HL-60/S4 (cell line): Measurements from ENCODE around the gene SLC2A1.

Source experiments
- in situ Hi-C: fragments of 300-500 bp; cut with MboI; formaldehyde crosslinking; loops from 2 replicates; pipeline ENCODE4 v1.14.3; 2022; ENCODE audit warnings: low sequenced_read_pairs

Gene SLC2A1

DNA sequence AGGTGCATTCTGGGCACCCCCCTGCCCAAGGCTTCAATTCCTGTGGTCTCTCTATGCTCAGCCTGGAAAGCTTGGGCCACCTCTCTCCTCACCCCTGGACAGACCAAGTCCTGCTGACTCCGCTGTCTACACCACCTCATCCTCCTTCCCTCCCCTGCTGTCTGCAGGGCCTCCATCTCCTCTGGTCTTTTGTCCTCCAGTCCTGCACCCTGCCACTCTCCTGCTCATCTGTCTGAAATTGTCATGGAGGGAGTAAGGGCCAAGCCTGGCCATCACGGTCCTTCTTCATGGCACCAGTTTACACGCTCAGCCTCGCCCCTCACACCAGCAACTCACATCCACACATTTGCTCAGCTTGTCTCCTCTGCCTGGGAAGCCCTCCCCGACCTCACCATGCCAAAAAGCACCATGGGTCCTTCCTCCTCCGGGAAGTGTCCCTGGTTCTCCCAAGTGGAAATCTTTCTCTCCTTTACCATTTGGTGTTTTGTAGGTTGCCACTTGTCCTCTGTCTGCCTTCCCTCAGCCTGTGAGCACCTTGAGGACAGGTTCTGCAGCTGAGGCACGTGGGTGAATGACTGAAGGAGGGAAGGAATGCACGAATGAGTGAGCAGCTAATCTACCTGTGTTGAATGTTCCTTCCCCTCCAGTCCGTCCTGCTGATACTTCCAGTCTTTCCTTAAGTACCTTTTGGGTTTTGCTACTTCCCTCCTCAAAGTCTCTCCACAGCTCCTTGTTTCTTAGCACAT lies 2.1 kb upstream of the SLC2A1 start:
- in situ Hi-C loops = no loop called here

DNA sequence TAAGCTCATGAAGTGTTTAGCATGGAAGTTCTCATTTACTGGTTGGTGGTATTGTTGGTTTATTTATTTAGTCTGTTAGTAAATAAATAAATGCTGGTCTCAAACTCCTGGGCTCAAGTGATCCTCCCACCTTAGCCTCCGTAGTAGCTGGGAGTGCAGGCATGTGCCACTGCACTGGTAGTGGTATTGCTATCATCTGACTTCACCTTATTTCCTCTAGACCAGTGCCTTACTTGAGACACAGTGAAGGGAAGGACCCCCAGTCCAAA lies 1.4 kb upstream of the SLC2A1 start:
- in situ Hi-C loops = no loop called here

DNA sequence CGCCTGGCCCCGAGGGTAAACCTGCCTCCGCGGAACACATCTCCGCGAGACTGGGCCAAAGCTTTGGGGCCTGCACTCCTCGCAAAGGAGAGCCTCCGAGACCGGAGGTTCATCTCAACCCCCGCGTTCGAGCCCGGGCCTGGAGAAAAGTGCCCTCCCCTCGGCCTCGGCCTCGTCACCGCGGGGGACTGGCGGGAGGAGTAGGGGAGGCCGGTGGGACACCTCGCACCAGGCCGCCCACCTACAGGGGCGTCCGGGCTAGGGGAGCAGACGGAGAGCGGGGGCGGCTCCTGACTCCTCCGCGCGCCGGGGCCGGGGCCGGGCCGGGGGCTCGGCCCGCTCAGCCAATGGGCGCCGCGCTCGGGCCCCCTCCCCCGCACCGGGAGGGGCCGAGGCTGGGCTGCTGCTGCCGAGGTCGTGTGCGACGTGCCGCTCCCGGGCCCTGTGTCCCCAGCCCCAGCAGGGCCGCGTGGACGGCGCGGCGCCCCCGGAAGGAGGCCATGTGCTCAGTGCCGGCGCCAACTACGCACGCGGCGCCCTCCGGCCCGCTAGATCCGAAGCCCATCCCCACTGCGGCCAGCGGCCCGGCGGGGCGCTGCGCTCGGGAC lies 684 bp downstream of the SLC2A1 start:
- in situ Hi-C loops = no loop called here

DNA sequence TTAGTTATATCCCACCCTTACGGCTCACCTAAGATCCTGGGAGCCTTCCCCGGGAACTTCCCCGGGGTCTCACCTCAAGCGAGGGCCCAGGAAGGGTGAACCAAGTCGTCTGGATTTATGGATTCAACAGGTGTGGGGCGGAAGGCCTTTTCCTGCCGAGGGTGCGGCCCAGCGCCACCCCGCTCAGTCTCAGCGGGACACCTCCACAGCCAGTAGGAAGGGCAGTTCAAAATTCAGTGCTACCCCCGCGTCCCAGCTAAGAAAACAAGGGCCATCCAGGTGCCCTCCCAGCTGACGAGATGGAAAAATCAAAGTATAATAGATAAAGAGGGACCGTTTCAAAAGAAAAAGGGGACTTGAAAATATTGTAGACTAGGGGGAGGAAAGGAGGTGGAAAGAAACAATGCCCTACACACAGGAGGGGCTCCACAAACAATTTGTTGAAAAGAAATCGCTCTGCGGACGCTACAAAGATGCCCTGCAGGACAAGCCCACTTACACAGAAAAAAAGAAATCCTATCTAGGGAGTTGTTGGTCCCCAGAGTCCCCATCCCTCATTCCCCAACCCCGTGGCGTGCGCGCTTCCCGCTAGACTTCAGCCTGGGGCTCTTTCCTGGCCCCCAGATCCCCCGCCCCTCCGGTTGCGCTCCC lies 1.3 kb downstream of the SLC2A1 start:
- in situ Hi-C loops = no loop called here

DNA sequence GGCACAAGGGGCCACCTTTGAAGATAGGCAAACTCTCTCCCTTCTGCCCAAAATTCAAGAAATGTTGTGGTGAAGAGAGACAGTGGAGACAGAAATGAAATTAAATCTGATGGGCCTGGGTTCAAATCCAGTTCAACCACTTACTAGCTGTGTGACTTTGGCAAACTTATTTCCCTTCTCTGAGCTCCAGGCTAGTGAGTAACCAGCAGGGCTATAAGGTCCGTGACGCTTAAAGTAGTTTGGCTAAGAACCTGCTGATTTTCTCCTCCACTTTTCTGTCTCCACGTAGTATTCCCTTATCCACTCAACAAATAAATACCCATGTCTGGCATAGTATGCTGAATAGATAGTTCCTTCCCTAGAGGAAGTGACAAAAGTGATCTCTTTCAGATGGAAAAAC lies 1.9 kb downstream of the SLC2A1 start:
- in situ Hi-C loops = no loop called here

DNA sequence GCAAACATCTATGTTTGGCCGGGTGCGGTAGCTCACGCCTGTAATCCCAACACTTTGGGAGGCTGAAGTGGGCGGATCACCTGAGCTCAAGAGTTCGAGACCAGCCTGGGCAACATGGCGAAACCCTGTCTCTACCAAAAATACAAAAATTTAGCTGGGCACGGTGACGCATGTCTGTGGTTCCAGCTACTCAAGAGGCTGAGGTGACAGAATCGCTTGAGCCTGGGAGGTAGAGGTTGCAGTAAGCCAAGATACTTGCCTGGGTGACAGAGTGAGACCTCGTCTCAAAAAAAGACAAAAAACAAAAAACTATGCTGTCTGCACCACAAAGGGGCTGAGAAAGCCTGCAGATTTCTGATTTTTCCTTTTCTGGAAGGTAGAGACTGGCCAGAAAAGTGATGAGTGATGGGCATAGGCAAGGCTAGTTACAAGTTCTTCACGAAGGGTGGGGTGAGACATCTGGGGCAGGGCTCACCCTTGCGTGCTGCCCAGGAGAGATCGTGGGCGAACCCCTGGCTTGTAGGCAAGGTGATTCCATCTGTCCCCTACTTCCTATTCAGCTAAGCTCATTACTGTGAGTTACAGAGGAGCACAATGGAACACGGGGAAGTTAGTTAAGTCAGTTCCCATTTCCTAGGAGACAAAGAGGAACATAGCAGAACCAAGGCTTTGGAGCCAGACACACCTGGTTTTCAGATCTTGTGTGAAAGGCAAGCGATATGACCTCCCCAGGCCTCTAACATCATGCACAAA lies 3.2 kb downstream of the SLC2A1 start:
- in situ Hi-C loops = no loop called here

DNA sequence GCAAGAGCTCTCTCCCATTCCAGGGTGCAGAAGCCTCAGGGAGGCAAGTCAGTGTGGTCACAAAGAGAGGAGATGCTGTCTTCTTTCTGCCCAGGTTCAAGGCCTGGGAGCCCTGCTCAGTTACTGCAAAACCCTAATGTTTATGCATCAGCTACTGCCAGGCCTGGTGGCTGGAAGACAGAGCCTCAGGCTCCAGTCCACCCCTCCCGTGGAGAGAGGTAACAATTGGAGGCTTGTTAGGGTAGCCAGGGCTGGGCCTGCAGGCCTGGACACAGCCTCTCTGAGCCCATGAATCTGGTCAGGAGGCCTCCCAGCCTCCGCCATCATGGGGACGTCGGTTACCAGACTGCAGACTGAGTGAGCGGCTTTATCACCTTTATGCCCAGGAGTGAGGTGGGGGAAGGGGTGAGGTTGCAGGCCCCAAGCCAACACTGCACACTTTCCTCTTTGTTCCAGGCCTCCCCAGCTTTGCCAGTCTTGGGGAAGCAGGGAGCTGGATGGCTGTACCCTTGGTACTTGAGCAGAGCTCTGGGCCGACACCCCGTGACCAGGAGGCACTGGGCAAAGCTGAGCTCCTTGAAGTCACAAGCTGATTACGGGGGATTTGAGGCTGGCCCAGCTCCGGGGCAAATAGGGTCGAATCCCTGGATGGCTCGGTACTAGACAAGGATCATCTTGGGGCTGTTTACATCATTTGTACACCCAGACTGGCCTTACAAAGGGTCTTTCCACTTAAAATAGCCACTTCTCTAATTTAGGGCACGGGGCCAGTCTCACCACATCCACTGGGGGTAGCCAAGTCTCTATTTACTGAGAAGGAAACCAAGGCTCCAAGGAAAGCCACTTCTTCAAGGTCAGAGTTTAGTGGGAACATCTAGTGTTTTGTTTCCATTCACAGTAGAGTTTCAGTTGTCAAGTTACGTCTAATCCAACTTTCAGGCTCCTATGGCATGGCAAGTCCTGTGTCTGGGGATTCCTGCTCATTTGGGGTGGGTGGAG lies 5.2 kb downstream of the SLC2A1 start:
- in situ Hi-C loops = no loop called here

DNA sequence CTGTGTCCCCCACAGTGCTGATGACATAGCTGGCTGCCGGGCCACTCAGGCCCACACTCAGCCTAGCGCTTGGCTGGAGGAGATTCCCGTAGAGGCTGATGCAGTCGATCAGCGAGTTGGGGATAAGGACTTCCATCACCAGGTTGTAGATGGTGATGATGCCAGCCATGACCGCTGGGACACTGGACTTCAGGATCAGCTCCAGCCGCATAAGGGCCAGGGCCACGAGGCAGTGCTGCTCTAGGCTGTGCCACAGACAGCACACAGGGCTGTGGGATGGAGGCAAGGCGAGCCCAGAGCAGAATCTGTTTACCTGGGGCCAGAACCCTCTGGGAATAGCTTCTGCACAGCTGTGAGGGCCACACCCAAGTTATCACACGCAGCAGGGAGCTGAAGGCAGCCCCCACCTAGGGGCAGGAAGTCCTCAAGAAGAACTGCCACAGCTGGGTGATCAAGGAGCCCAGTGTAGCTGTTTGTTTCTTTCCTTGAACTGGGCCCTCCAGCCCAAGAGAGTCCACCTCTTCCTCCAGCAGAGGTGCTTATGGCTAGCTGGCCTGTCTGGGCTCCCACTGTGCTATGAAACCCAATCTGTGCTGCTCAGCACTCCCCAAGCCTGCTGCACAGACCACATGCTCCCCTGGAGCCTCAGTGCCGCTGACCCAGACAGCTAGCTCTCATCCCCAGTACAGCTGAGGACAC lies 6.2 kb downstream of the SLC2A1 start:
- in situ Hi-C loops = no loop called here

DNA sequence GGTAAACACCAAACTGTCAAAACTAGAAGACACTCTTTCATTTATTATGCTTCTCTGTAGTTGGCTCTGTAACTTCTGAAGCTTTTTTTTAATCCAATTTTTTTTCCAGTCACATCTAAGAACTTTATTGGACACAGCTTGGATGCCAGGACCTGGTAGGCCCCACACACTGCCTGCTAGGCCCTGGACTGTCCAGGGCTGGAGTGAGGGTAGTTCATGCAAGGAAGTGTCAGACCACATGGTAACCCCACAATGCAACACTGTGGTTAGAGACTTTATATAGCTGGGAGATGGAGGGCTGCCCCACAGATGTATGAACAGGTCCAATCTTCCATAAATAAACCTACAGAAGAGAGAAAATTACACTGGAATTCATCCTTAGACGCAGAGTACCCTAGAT lies 7.1 kb downstream of the SLC2A1 start:
- in situ Hi-C loops = no loop called here

DNA sequence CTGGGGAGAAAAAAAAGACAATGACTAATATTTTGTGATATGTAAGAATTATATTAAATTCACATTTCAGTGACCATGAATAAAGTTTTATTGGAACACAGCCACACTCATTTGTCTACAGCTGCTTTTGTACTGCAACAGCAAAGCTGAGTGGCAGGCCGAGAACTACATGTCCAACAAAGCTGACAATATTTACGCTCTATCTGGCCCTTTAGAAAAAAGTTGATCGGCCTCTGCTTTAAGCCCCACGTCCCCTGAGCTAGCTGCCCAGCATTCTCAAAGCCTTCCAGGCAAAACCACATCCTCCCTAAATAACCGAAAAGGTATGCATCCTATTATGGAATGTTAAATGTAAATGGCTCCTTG lies 8.6 kb downstream of the SLC2A1 start:
- in situ Hi-C loops = no loop called here

DNA sequence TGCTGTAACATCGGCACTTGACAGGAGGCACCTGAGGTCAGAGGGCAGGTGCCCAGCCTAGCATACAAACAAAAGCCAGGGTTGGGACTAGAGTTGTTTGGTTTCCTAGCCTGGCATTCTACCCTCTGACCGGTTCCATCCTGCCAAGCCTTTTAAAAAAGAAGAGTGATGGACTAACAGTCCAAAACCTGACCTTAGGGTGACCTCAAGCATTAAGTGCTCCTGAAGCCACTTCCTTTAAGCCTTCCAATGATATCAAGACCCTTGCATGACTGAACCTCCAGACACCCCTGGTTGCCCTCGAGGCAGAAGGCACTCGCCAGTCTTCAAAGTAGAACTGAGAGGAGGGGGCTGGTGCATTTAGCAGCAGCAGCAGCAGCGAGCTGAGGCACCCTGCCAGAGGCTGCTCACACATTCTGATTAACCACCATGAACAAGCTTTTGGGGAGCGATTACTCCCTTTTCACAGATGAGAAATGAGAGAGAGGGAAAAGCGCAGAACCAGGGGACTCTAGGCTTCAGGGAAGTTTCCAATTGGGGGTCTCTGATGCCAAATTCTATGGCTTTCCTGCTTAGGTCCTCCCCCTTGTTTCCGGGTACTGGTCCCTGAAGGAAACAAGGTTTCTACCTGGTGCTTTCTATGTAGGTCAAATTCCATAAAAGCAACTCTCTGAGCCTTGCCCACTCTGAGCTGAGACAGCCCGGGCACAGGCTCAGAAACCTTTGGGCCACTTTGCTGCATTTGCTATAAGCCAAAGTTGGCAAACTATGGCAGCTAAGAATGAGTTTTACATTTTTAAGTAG lies 9.2 kb downstream of the SLC2A1 start:
- in situ Hi-C loops = no loop called here

DNA sequence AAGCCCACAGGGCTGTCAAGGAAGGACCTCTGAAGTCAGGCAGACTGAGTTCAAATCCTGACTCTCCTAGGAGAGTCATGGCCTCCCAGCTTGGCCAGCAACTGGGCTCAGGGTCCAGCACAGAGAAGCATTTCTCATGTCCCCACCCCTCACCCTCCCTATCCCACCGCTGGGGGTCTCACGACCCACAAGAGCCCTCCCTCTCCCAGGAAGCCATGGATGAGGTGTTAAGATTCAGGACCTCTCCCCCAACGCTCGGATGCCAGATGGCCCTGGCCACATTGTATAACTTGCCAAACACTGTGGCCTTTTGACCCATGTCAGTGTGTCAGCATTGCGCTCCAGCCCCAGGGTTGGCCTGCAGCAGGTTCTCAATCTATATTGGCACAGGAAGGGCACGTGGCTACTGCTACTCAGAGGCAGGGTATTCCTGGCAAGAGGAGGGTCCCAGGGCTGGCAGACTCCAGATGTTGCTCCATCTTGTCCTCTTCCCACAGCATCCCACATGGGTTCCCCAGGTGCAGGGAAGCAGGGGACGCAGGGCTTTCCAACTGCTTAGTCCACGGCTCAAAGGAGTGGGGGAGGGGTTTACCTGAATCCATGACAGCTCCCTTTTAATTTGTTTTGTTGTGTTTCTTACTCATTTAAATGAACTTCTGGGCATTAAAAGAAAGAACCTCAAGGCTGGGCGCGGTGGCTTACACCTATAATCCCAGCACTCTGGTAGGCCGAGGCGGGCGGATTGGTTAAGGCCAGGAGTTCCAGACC lies 10.5 kb downstream of the SLC2A1 start:
- in situ Hi-C loops = no loop called here

DNA sequence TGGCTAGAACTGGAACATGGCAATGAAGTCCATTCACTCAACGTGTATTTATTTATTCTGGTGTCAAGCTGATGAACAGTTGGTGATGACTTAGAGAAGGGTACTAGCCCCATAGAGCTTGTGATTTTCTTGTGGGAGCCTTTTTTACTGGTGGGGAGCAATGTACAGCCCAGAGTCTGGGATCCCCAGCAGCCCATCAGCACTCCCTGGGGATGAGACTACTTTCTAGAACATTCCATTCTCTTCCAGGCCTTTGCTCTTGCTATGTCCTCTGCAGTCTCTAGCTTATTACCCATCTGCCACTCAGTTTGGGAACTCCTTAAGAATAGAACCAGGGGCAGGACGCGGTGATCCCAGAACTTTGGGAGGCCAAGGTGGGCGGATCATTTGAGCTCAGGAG lies 11.6 kb downstream of the SLC2A1 start:
- in situ Hi-C loops = no loop called here

DNA sequence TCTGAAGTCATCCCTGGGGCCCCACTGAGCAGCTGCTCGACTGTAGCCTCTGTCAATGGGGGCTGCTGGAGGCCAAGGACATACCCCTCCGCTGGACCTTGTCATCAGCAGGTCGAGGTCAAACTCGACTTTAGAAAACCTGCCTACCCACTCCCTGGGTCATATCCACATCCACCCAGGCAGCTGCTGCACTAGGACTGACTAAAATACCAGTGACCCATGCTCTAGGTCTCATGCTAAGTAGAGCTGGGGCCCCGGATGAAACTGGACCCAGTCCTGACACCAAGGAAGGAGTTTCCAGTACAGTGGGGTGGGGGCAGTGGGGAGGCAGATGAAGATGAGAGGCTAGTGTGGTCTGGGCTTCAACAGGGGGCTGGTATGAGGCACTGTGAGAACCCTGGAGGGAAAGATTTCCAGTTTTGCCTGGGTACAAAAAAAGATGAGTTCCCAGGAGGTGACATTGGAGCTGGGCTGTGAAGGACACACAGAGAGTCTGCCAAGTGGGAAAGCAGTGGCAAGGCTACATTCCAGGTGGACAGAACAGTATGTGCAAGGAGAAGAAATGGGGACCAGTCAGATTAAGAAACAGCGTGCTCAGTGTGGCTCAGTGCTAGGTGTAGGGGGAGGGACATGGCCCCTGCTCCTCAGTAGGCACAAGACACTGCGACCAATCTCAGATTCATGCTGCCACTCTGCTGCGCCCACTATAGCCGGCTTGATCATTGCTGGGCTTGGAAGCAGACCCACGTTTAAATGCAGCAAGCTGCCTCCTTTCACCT lies 12.4 kb downstream of the SLC2A1 start:
- in situ Hi-C loops = no loop called here

DNA sequence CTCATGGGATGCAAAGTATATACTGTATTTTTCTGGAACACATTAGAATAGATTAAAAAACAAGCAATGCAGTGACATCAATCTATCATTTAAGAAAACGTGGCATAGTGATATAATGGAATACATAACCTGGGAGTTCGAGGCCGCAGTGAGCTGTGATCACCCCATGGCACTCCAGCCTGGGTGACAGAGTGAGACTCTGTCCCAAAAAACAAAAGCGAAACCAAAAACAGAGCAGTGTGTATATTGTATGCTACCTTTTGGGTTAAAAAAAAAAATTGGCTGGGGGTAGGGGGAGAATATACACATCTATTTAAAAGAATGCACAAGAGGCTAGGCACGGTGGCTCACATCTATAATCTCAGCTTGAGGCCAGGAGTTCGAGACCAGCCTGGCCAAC lies 13.5 kb downstream of the SLC2A1 start:
- in situ Hi-C loops = no loop called here

DNA sequence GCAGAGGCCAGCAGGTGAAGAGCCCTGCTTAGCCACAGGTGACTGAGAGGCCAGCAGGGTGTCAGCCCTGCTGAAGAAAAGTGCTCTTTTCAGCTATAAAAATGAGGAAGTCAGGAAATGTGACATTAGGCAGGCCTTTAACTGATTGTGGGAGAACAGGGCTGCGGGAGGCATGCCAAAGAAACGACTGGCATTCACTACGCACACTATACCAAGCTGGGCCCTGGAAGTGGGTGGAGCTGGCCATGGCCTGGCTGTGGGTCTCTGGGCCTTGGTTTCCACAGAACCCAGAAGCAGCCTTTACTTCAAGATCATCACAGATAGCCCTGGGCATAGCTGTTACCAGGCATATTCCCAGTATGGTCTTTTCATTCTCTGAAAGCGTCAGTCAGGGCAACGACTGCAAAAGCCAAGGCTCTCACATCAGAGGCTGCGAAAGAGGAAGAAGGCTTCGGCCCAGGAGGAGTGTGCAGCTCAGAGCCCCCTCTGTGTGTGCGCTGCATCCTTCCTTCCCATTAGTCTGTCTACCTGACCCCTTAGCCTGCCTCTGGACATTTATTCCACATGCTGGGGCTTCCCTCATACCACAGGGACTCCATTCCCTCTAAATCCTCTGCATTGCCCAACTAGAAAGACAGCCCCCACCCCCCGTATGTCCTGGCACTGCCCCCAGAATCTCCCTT lies 14.3 kb downstream of the SLC2A1 start:
- in situ Hi-C loops = no loop called here

DNA sequence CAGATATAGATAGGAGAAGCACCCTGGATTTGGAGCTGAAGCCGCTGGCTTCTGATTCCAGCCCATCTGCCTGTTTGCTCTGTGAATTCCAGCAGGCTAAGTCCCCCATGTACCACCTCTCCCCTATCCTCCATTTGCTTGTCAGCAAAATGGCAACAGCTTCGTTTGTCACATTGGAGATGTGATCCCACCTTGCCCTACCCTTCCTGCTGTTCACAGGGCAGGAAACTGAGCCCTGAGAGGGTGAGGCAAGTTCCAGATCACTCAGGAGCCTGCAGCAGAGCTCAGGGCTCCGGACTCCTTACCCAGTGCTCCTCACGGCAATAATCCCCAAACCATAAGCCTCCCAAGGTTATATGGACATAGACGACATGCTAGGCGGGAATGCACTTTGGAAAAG lies 14.9 kb downstream of the SLC2A1 start:
- in situ Hi-C loops = no loop called here
